SK-N-SH (cell line): ENCODE results near the gene CFAP74. TPM values are rescaled to one million over a fixed set of nuclear protein-coding genes. Genes with fewer than 3 reads are reported as not detected.
A peak's percentile ranks its signal among the peaks of the same experiment; 100 is the strongest.

ENCODE experiments used
- CTCF ChIA-PET: fragments of 300-600, 350-600 bp; formaldehyde crosslinking; extraction: SDS; loops from one replicate; lab custom pipeline; 2021; lab: Yijun Ruan, JAX
- POLR2A ChIA-PET: fragments of 350-600 bp; sonication (Branson Sonifier 250); formaldehyde crosslinking; extraction: SDS; loops from one replicate; lab custom pipeline; 2020; ENCODE audit warnings: antibody characterized with exemption, inconsistent platforms; lab: Yijun Ruan, JAX
- DNase-seq: peaks from one replicate; pipeline ENCODE4 v3.0.0; 2012
- H2AFZ ChIP-seq: fragments of 200-600 bp; sonication (generic); 2 replicates; pipeline ENCODE4 v1.8.1; 2016; ENCODE audit warnings: antibody characterized with exemption, mild to moderate bottlenecking, low read depth
- H3F3A ChIP-seq: fragments of 200-600 bp; sonication (generic); replicated peaks from 2 replicates; pipeline ENCODE3; 2016; ENCODE audit warnings: antibody characterized with exemption, mild to moderate bottlenecking; ENCODE audit not compliant: insufficient read depth
- H3K27ac ChIP-seq, 2 experiments: fragments of 200-500 bp in 1 of 2; fragments of 200-600 bp in 1 of 2; sonication (Bioruptor generic) in 1 of 2; sonication (generic), shearing (Covaris generic) in 1 of 2; 2 replicates each; pipeline versions ENCODE4 v1.5.1 to v1.6.1; 2014 to 2016; ENCODE audit warnings: low read depth in 2 of 2, inconsistent platforms in 1 of 2, low read length in 1 of 2, mild to moderate bottlenecking in 1 of 2, mixed read lengths in 1 of 2
- H3K27me3 ChIP-seq: fragments of 200-600 bp; sonication (generic), shearing (Covaris generic); 2 replicates; pipeline ENCODE4 v1.6.1; 2016; ENCODE audit warnings: mixed run types; ENCODE audit not compliant: insufficient read depth
- H3K36me3 ChIP-seq, 2 experiments: fragments of 200-500 bp in 1 of 2; fragments of 200-600 bp in 1 of 2; sonication (Bioruptor generic) in 1 of 2; sonication (generic) in 1 of 2; replicated peaks in 1 of 2; 2 replicates each; pipeline versions ENCODE3 to v1.5.1; 2014 to 2016; ENCODE audit warnings: low read length in 1 of 2, mild to moderate bottlenecking in 1 of 2; ENCODE audit not compliant: insufficient read depth in 2 of 2, control insufficient read depth in 1 of 2
- H3K4me1 ChIP-seq, 2 experiments: fragments of 200-500 bp in 1 of 2; fragments of 200-600 bp in 1 of 2; sonication (Bioruptor generic) in 1 of 2; sonication (generic), shearing (Covaris generic) in 1 of 2; 2 replicates each; pipeline versions ENCODE4 v1.5.1 to v1.6.1; 2014 to 2016; ENCODE audit warnings: low read depth in 1 of 2, low read length in 1 of 2, mixed run types in 1 of 2; ENCODE audit not compliant: insufficient read depth in 2 of 2, control insufficient read depth in 1 of 2
- H3K4me2 ChIP-seq: fragments of 200-600 bp; sonication (generic), shearing (Covaris generic); 2 replicates; pipeline ENCODE4 v1.6.1; 2017; ENCODE audit warnings: mixed run types
- H3K4me3 ChIP-seq, 2 experiments: fragments of 200-500 bp in 1 of 2; fragments of 200-600 bp in 1 of 2; sonication (Bioruptor generic) in 1 of 2; sonication (generic), shearing (Covaris generic) in 1 of 2; 2 replicates each; pipeline versions ENCODE4 v1.5.1 to v1.8.1; 2014 to 2016; ENCODE audit warnings: low read depth in 2 of 2, inconsistent platforms in 1 of 2, low read length in 1 of 2, mild to moderate bottlenecking in 1 of 2, mixed read lengths in 1 of 2, moderate library complexity in 1 of 2
- H3K79me2 ChIP-seq: fragments of 200-600 bp; sonication (generic); 2 replicates; pipeline ENCODE4 v1.8.1; 2017; ENCODE audit warnings: mild to moderate bottlenecking; ENCODE audit not compliant: insufficient read depth
- H3K9ac ChIP-seq: fragments of 200-600 bp; sonication (generic); 2 replicates; pipeline ENCODE4 v1.6.1; 2017; ENCODE audit warnings: mixed run types
- H3K9me2 ChIP-seq: fragments of 200-600 bp; sonication (generic); 2 replicates; pipeline ENCODE4 v1.6.1; 2017; ENCODE audit warnings: mixed run types
- H3K9me3 ChIP-seq: fragments of 200-600 bp; sonication (generic); 2 replicates; pipeline ENCODE4 v1.6.1; 2017; ENCODE audit warnings: mixed run types, mild to moderate bottlenecking, moderate library complexity
- H4K20me1 ChIP-seq: fragments of 200-600 bp; sonication (generic); 2 replicates; pipeline ENCODE4 v1.6.1; 2017; ENCODE audit warnings: mild to moderate bottlenecking, mixed run types; ENCODE audit not compliant: insufficient read depth
- FOXJ3 ChIP-seq: sonication (generic); formaldehyde crosslinking; IDR thresholded peaks from 2 replicates; pipeline ENCODE4 v1.5.1; 2020; ENCODE audit warnings: mild to moderate bottlenecking, missing genetic modification reagents
- FOXM1 ChIP-seq: IDR thresholded peaks from 2 replicates; pipeline ENCODE4 v1.4.0; 2012; ENCODE audit warnings: low read depth, mild to moderate bottlenecking
- GABPA ChIP-seq: IDR thresholded peaks from 2 replicates; pipeline ENCODE4 v1.4.0; 2012; ENCODE audit warnings: low read depth, mild to moderate bottlenecking
- MXI1 ChIP-seq: IDR thresholded peaks from 2 replicates; pipeline ENCODE4 v1.6.1; 2012; ENCODE audit warnings: mild to moderate bottlenecking, low read depth, low read length, improper control_type of control experiment
- POLR2AphosphoS5 ChIP-seq: IDR thresholded peaks from 2 replicates; pipeline ENCODE4 v1.6.1; 2012; ENCODE audit warnings: low read depth, low read length
- SIN3A ChIP-seq: IDR thresholded peaks from 2 replicates; pipeline ENCODE4 v1.6.1; 2012; ENCODE audit warnings: low read depth, mild to moderate bottlenecking, low read length, moderate library complexity, borderline replicate concordance
- TEAD4 ChIP-seq: IDR thresholded peaks from 2 replicates; pipeline ENCODE4 v1.4.0; 2012; ENCODE audit warnings: mild to moderate bottlenecking, borderline replicate concordance; ENCODE audit not compliant: insufficient read depth
- WGBS: methylation state at CpG from one replicate; pipeline ENCODE4 v1.1.6; 2017; ENCODE audit warnings: low lambda C conversion rate; 5-methylcytosine and 5-hydroxymethylcytosine counted together
- polyA plus RNA-seq, 3 experiments: library from polyadenylated mRNA; depleted of rRNA; stranded (reverse); fragments of >200 nt; gene quantifications; 2 replicates each; pipeline ENCODE4 v1.2.3, GENCODE V29; 2012

Gene CFAP74
- polyA plus RNA-seq, 1 of the 3 experiments (the other 2 are of a cell fraction), result not detected

DNA sequence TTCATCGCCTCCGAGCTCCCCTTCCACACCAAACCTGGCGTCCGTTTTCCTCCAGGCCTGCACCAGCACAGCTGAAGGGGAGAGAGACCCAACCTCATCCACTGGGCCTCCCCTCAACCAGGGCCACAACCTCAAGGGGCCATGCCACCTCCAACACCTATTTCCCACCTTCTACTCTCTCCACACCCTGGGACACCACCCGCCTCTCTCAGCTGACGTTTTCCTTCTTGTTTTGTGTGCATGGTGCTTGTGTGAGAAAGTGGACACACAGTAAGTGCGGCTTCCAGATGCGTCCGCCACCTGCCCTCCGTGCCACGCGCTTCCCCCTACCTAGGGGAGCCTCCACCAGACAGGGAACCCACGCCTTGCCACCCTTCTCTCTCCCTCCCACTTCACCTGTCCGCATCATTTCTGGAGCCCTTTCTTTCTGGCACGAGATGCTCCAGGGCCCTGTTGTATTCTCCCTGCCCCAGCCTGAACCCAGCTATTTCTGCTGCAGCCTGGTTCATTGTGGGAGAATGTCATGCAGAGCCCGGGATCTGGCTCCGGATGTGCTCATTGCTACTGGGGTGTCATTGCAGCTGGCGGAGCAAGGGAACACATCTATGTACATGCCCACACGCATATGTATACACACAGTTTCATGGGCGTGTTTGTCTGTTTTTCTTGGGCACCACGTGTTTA lies 111.4 kb downstream of the CFAP74 start:
- Histone ChIP-seq H2AFZ (no peak overlapping the region), H3K4me3 (peak overlapping the region; percentile 55 to 86), H3K9ac (peak overlapping the region; percentile 61; the same call in 1 of the 2 replicates), H3K36me3 (peaks cover 0 to 8% of the 10 kb centered on the region in 2 experiments), H3K9me3 (no peaks in the 10 kb centered on the region), H3K79me2 (peaks cover 41% of the 10 kb centered on the region), H3K27ac (peak overlapping the region in 1 of 2 experiments; percentile 93; a peak in 2 of 4 replicates), H3K4me1 (peaks cover 0 to 39% of the 10 kb centered on the region in 2 experiments; a peak in 3 of 4 replicates), H3K27me3 (no peaks in the 10 kb centered on the region), H3F3A (peaks cover 9% of the 10 kb centered on the region), H3K9me2 (no peaks in the 10 kb centered on the region), H4K20me1 (peaks cover 27% of the 10 kb centered on the region), H3K4me2 (peak overlapping the region; percentile 81)
- TF ChIP-seq TEAD4, result no peak
- ChIA-PET CTCF (interaction anchor here (0.7 to 2.0 kb wide), 6 partner anchors 9 to 153 kb away, joined by 3 to 9 read pairs (median 6); no protein-coding TSS in a partner anchor), POLR2A (interaction anchor here (1.5 kb wide), 1 partner anchor 16 kb away, joined by 3 read pairs; no protein-coding TSS in a partner anchor)
- no peak for DNase-seq
- WGBS, result 92% methylated on average over 19 of the region's 21 CpGs

GRCh38 chr1:1891349-1892078 lies 112.1 kb downstream of the CFAP74 start:
- peak overlapping the region; percentile 66; the same call in 1 of the 2 replicates for H3K9ac ChIP-seq
- peaks cover 12% of the 10 kb centered on the region for H3F3A ChIP-seq
- DNase-seq, result peak; percentile 92
- no peaks in the 10 kb centered on the region for H3K9me2 ChIP-seq
- H2AFZ ChIP-seq, result no peak overlapping the region
- POLR2A ChIA-PET, result interaction anchor here (1.5 kb wide), 1 partner anchor 17 kb away, joined by 3 read pairs; no protein-coding TSS in a partner anchor
- peak overlapping the region; percentile 41 to 93; a peak in 3 of 4 replicates for H3K27ac ChIP-seq
- H3K9me3 ChIP-seq, result no peaks in the 10 kb centered on the region
- CTCF ChIA-PET, result interaction anchor here (0.7 to 2.0 kb wide), 7 partner anchors 10 to 153 kb away, joined by 3 to 9 read pairs (median 5); no protein-coding TSS in a partner anchor
- peak overlapping the region; percentile 55 to 86 for H3K4me3 ChIP-seq
- peaks cover 34% of the 10 kb centered on the region for H4K20me1 ChIP-seq
- peaks cover 0 to 39% of the 10 kb centered on the region in 2 experiments; a peak in 3 of 4 replicates for H3K4me1 ChIP-seq
- peaks cover 0 to 8% of the 10 kb centered on the region in 2 experiments for H3K36me3 ChIP-seq
- WGBS, result 21% methylated on average over 15 of the region's 59 CpGs
- H3K79me2 ChIP-seq, result peaks cover 48% of the 10 kb centered on the region
- TF ChIP-seq SIN3A, result no peak
- TF ChIP-seq GABPA, result no peak
- TF ChIP-seq FOXJ3 (CRISPR knock-in tag), result no peak
- TF ChIP-seq POLR2AphosphoS5, result peak; percentile 45; the same call in 1 of the 2 replicates
- no peak for TF ChIP-seq FOXM1
- TF ChIP-seq MXI1, result peak; percentile 13; the same call in 1 of the 2 replicates
- peak overlapping the region; percentile 81 for H3K4me2 ChIP-seq
- no peaks in the 10 kb centered on the region for H3K27me3 ChIP-seq
